Heart left ventricle (tissue), 13 donors: ENCODE data around the gene HAGHL.

Experiments used
- POLR2A ChIP-seq, 2 donors: fragments of 450-650 bp; IDR thresholded peaks; one replicate each; pipeline ENCODE4 v1.6.1; 2017; ENCODE audit warnings: antibody characterized with exemption in 2 of 2, mild to moderate bottlenecking in 2 of 2, moderate library complexity in 2 of 2
- TF ChIP-seq, protein P1 (sequence below), 12 donors: fragments of 200-600 bp; sonication (generic) in 4 of 12; IDR thresholded peaks; one replicate each; pipeline versions ENCODE4 v1.5.0 to v1.8.0; 2018 to 2022; ENCODE audit warnings: antibody characterized with exemption in 12 of 12, mild to moderate bottlenecking in 5 of 12
- donor health status: ischemic (EF 13 %, LVEDD 7.1; RV severe dilation, severe dysfunction).
- donor health status: DM: no; HTN: yes; CAD: no.
- donor health status: DM: no; HTN: no; CAD: no.
- donor health status: ischemic (EF 25% LVEDD 6.9; RV normal size, moderate dysfunction).
- donor health status: ischemic (EF 25% LVEDD 5.7; RV mildly dilated, moderate dysfunction).
- donor health status: ischemic (EF 35%, LVEDD 5.7; RV mildly dilated, moderate dysfunction).
- donor health status: nonischemic (EF 11% LVEDD 7.7; RV severe dilation, severe dysfunction).
- donor health status: DM: yes; HTN: yes; CAD: no.
- donor health status: PGD.
- donor health status: ischemic (EF 29% LVEDD 5.4; RV normal size, mild dysfunction).
- donor health status: nonischemic (EF 23%, LVEDD 6.1; RV moderate dilation, normal function).

GRCh38 chr16:761625-762513 lies 35.0 kb downstream of the HAGHL start:
- TF ChIP-seq, protein P1, sequence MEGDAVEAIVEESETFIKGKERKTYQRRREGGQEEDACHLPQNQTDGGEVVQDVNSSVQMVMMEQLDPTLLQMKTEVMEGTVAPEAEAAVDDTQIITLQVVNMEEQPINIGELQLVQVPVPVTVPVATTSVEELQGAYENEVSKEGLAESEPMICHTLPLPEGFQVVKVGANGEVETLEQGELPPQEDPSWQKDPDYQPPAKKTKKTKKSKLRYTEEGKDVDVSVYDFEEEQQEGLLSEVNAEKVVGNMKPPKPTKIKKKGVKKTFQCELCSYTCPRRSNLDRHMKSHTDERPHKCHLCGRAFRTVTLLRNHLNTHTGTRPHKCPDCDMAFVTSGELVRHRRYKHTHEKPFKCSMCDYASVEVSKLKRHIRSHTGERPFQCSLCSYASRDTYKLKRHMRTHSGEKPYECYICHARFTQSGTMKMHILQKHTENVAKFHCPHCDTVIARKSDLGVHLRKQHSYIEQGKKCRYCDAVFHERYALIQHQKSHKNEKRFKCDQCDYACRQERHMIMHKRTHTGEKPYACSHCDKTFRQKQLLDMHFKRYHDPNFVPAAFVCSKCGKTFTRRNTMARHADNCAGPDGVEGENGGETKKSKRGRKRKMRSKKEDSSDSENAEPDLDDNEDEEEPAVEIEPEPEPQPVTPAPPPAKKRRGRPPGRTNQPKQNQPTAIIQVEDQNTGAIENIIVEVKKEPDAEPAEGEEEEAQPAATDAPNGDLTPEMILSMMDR (IDR thresholded peaks at IDR 0.05): no peak
- no peak for TF ChIP-seq POLR2A (IDR thresholded peaks at IDR 0.05)
